GM19468 (cell line): Measurements from ENCODE around the gene FAM13A.
A peak's percentile ranks its signal among the peaks of the same experiment; 100 is the strongest.

ENCODE experiments used
- ATAC-seq: cut with Tn5 transposase; IDR thresholded peaks from one replicate; pipeline ENCODE4 v1.9.1; 2021; ENCODE audit warnings: mild to moderate bottlenecking, moderate library complexity, moderate number of reproducible peaks; ENCODE audit not compliant: unreplicated experiment; ENCODE audit errors: extremely low read depth

The FAM13A gene

DNA sequence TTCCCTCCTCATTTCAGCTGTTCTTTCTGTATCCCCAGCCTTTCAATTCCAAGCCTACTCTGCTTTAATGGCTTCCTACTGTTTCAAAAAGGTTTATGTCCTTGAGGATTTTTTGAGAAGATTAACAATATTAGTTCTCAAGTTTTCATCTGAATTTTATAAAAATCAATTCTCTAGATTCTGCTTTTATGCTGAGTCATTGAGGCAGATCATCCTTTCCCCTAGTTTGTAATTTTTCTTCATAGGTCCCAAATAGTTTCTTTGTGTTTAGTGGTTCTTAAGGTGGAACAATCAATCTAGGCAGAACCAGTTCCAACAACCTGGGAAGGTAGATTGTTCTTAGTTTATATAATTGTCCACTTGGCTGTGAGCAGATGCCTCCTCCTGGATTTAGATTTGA lies 259.3 kb downstream of the FAM13A start:
- ATAC-seq: no peak

DNA sequence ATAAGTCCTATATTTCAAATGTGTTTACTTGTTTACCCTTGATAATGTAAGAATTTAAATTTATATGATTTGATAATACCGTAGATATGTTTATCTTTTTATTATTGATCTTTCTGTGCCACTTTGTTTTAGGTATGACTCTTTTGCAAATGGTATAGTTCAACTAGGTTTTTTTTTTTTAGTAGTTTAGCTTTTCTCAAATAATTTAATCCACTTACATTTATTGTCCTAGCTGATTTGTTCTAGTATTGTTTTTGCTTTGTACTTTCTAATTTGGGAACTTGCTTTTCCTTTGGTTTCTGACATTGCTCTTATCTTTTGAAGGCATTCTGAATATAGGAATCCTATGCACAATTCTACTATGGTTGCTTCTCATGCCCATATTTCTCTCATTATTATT lies 260.4 kb downstream of the FAM13A start:
- no peak for ATAC-seq

DNA sequence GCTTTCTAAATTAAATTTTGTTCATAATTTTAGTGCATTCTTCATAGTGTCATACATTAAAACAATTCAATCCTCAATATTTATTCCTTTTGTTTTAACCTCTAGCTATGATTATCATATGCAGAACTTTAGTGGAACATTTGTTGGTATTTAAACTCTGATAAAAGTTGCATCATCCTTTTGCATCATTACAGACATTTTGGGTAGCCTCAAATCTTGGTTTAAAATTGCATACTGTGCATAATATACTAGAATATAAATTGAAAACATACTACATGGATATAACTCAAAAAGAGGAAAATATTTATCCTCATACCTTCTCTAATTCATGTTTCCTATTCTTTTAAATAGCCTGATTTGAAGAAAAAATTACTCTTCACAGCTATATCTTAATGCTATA lies 262.0 kb downstream of the FAM13A start:
- ATAC-seq: no peak

DNA sequence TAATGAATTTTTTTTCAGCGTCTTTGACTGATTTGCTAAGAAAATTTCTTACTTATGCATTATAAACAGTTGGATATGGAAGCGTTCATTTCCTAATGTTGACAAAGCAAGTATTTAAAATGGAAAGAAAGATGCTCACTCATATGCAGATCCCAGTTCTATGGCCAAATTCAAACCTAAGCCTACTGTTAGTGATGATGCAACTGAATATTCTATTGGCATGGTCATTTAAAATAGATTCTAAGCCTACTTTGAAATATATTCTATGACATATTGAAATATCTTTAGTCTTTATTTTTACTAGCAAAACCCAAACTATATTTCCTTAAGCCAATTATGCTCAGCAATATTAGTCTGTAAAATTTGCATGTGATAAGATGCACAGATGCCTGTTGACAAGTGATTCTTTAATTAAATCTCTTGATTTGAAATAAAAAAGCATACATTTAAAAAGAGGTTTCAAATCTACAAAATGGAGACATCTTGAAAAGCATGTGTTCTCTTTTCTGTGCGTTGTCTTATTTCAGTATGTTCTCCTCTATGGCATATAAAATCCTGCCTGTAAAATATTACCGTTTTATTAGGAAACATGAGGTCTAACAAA lies 262.8 kb downstream of the FAM13A start:
- ATAC-seq: no peak

DNA sequence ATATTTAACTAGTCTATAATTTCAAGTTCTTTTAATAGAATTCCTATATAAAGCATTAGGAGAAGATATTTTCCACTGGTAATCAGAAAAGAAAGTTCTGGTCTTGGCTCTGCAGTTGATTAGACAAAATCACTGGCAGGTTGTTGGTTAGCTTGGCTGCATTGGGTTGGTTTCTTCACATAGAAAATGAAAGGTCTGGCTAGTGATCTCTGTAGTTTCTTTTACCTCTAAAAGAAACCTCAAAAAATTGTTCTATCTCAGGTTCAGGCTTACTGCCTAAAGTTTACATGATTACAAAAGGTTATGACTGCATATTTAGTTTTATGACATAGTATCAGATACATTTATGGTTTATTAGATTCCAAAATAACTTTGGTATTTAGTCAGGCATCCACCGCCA lies 263.5 kb downstream of the FAM13A start:
- no peak for ATAC-seq

DNA sequence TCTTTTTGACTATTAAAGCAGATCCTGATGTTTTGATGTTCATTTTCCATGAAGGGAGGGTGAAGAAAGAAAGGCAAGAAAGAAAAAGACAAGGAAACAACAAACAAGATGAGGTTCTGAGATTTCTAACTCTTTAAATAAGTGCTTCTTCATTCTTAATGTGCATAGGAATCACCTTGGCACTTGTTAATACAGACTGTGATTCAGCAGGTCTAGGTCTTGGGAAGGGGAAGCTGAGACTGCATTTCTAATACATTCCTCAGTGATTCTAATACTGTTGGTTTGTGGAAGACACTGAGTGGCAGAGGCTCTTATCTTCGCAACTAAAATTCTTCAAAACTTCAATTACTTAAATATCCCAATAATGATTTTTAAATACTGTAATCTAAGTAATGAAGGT lies 264.2 kb downstream of the FAM13A start:
- ATAC-seq: no peak

DNA sequence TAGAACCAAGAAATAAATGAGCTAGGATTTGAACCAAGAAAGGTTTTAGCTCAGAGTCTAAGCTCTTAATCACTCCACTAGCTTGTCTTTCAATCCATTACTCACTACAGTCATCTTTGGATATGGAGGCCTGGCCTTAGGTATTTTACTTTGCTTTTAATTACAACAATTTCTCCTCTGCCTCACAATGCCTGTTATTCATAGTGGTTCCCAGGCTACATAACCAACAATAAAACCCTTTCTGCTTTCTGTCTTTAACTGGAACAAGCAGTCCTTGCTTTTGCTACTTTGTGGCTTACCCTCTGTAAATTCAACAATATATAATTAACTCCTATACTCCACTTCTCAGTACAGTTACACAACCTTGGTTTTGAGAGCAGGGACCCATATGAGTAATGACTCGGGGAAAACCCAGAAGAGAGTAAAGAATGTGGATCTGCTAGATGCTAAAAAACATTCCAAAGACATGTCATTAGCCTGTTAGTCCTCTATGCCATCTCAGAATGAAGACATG lies 264.7 kb downstream of the FAM13A start:
- peak; percentile 50 for ATAC-seq

DNA sequence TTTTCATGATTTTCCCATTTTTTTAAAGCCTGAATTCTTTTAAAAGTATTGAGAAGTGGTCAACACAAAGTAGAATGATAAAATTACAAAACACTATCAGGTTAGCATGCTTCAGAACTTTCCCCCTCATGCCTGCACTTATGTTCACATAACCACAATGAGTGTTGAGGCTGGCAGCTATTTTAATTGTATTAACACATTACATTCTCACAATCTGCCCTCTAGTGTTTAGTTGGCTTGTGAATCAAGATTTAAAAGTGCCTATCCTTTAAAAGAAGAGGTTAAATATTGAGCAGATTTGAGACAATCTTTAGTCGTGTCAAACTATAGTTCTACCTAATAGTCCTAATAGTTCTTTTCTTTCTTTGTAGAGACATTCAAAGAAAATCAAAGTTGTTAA lies 265.7 kb downstream of the FAM13A start:
- ATAC-seq: no peak

DNA sequence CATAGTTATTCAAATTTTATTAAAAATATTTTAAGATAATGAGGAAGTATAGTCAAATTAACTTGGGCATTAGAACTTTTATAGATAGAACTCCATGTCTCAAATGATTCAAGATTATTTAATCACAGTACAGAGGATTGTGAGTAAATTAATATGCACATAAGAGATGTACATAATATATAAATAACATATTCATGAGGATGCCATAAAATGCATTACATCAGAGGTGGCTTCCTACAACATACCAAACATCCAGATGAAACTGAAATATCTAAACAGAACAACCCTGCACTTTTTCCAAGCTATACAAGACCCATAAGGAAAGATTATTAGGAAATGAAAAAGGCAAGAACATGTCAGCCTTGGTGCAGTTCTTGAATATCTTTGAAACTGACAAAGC lies 268.1 kb downstream of the FAM13A start:
- ATAC-seq: no peak

DNA sequence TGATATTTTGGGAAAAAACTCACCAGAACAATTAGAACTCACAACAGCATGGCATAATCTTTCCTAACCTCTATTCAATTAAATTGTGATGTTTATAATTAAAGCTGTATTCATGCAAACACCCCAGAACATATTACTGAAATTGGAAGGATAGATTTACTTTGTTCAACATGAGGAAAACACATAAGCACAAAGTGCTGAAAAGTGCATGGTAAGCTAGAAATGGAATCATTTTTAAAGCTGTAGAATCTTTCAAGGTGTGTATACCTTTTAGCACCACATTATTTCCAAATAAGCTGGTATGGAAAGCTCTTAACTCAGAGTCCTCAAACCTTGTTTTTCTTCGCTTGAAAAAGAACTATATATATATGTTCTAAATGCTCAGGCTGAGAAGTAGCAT lies 268.6 kb downstream of the FAM13A start:
- no peak for ATAC-seq

DNA sequence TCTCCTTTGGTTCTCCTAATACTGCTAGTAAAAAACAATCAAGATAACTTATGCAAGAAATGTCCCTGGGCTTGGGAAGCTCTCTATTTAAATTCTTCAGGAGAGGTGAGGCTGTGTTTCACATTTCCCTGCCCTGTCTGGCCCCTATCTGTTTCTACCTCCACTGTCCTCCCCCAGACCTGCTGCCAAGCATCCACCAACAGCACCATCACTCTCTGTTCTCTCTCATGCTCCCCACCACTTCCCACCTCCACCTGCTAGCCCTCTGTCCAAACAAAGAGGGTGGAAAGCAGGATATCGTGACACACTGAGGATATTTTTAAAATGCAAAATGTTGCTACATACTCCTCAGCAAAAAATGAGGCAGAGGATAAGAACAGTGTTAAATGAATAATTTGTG lies 271.0 kb downstream of the FAM13A start:
- ATAC-seq: no peak

DNA sequence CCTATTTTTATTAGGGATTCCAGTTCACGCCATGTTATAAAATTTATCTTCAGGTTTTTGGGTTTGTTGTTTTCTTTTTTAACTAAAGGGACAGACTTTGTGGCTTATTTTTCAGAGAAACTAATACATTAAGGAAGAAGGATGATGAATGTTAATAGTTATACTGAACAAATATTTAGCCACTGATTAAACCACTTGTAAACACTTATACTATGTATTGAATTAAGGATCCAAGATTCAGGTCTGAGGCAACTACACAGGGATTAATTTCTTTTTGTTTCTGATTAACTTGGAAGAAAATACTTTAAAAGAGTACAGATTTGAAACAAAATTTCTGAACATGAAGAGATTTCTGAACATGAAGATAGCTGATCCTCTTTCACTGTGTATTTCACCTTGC lies 276.6 kb downstream of the FAM13A start:
- ATAC-seq: no peak

DNA sequence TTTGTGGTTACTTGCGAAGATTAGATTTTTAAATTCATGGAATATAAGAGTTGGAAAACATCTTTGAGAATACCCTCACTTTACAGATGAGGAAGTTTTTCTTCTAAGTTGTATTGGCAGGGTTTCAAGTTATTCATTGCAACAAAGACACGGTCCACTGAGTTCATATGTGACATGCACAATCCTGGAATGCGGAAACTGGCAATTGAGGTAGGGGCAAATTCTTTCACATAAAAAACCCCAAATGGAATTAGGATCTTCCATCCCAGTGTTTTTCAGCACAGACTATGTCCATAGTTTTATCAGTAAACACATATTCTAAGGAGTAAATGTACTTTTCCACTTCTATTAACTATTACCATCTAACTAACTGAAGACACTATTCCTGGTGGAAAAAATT lies 277.6 kb downstream of the FAM13A start:
- no peak for ATAC-seq

DNA sequence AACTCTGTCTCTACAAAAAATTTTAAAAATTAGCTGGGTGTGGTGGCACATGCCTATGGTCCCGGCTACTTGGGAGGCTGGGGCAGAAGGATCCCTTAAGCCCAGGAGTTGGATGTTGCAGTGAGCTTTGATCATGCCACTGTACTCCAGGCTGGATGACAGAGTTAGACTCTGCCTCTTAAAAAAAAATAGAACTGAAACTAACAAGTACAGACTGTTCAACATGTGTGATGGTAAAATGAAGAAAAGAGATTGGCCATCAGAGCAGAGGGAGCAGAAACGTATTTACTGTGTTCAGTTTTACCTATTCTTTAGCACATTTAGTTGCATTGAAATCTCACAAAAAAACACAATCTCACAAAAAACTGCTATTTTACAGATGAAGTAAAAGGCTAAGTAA lies 281.5 kb downstream of the FAM13A start:
- ATAC-seq: no peak

DNA sequence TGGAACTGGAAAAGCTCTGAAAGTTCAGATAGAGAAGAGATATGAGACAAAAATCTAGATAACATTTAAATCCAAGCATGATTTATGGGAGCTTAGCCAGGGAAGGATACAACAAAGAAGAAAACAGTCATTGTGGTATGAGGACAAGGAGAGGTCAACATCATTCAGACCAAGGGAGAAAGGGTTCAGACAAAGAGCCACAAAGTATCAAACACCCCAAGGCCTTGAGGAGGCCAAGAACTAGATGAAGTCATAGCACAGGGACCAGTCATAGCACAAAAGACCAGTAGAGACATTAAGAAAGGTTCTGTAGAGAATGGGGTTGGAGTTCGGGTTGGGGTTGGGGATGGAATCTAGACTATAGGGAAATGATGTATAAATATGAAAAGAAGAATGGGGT lies 282.0 kb downstream of the FAM13A start:
- no peak for ATAC-seq

DNA sequence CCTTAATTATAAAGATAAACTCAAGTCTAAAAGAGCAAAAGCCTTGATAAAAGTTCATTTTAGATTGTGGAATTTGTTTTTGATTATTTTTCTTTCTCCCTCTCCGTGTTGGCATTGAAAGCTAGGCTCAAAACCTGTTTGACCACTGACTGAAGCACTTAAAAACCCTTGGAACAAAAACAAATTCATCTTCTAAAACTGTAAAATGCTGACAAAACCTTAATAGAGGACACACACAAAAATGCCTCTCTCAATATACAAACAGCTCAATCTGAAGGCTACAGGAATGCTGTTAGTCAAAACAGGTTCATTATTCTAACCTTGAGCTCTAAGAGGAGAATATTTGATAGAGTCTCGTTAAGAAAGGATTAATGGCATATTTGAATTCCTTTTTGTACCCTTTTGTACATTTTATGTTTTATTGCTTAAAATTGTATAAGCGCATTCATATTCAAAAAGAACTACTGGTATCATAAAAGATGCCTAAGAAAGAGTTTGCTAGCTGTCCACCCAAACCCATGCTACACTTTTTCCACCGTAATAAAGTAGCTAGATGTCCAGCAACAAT lies 285.0 kb downstream of the FAM13A start:
- ATAC-seq: no peak

DNA sequence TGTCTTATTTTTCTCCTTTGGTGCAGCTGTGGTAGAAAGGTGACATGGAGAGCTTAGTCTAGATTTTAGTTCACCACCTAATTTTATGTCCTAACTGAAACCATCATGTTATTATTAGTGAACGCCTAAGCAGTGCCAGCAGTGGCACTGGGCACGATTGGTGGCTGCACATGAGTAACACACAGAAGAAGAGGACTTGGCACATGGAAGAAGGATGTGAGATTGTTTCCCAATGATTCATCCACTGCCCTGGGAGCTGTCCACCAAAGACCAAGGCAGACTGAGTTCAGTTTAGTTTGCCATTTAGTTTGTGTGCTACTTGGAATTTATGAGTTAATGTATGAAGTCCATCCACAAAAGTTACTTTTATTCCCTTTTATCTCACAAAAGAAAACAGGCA lies 291.3 kb downstream of the FAM13A start:
- ATAC-seq: no peak

DNA sequence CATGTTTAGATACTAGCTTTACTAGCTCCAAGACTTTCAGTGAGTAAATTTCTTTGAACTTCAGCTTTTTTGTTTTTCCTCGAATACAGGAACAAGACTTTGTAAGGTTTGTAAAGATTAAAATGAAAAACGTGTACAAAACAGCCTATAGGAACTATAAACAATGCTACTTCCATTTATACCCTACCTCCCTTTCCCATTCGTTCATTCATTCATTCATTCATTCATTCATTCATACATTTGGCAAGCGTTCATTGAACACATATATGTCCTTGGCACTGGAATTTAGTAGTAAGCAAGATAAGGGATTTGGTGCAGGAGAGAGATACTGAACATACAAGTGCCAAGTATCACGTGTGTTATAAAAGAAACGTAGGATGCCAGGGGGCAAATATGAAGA lies 293.9 kb downstream of the FAM13A start:
- no peak for ATAC-seq

DNA sequence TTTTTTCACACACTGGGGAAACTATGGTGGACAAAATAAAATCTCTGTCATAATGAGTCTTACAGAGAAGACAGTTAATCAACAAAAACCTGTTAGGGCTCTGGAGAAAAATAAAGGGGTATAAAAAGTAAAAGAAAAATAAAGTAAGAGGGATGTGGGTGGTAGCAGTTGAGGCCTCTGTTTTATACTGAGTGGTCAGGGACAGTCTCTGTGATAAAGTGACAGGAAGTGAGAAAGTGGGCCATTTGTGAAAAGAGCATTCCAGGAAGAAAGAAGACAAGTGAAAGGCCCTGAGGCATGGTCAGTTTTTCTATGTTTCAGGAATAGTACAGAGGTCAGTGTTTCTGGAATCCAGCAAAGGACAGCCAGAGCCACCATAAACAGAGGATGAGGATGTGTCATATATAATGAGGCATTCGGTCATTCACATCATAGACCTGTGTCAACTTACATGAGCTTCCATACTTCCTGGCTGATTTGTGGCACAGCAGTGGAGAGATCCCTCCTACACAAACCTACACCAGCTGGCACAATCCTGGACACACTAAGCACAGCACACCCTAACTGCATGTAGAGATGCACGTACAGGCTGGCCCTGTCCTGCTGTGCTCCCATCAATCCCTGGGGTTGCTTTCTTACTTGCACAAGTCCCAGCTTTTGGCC lies 295.0 kb downstream of the FAM13A start:
- no peak for ATAC-seq

DNA sequence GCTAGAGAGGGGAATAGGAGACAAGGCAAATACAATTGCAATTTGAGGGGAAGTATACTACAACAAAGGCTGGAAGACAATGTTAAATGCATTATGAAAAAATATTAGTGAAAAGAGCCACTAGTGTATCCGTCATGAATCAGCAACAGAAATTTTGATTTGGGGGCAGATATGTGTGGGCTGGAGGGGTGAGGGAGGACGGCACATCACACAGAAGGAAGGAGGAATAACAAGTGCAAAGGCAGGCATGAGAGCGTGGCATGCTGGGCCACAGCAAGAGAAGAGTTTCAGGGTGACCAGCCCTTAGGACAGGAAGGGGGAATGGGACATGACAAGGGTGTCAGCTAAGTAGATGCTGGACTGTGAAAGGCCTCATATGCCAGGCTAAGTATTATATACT lies 295.6 kb downstream of the FAM13A start:
- no peak for ATAC-seq

DNA sequence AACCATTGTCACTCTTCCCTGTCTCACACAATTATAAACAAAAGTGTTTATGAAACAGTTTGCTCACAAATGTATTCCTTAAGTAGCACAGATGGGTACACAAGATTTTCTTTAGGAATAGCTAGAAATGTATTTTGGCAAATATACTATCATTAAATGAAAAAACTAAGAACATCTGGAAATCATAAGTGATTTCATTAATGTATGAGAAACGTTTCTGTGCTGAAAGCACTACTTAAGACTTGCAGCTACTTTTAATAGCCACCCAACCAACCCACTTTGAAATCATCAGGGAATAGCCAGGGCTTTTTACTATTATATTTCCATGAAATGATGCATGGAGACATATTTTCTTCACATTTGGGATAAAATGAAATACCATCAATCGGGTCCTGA lies 297.1 kb downstream of the FAM13A start:
- no peak for ATAC-seq
